ENCODE measurements around the gene POU2F3.

Gene POU2F3

GRCh38 chr11:120236169-120237107 is 3.5 kb upstream of the POU2F3 start:
- TF ChIP-seq BCL11A (tag by site-specific recombination; IDR thresholded peaks at IDR 0.05; ENCODE audit: low read depth) (no peak), ZNF513 (tag by site-specific recombination; IDR thresholded peaks at IDR 0.05) (no peak), ZNF514 (tag by site-specific recombination; IDR thresholded peaks at IDR 0.05) (no peak), MYNN (tag by site-specific recombination; IDR thresholded peaks at IDR 0.05; ENCODE audit: borderline replicate concordance) (no peak), BCL11B (tag by site-specific recombination; IDR thresholded peaks at IDR 0.05; ENCODE audit: low read depth) (no peak), GLI2 (tag by site-specific recombination; IDR thresholded peaks at IDR 0.05; ENCODE audit: borderline replicate concordance, low read depth) (no peak), ZNF433 (tag by site-specific recombination; IDR thresholded peaks at IDR 0.05; ENCODE audit: low read depth) (no peak), KLF1 (tag by site-specific recombination; IDR thresholded peaks at IDR 0.05) (no peak), SCRT1 (tag by site-specific recombination; IDR thresholded peaks at IDR 0.05; ENCODE audit: borderline replicate concordance) (no peak), ZIC2 (tag by site-specific recombination; IDR thresholded peaks at IDR 0.05) (no peak), ZNF560 (tag by site-specific recombination; IDR thresholded peaks at IDR 0.05; ENCODE audit: borderline replicate concordance) (no peak), ZNF830 (tag by site-specific recombination; IDR thresholded peaks at IDR 0.05; ENCODE audit: low read depth) (no peak), ZNF645 (tag by site-specific recombination; IDR thresholded peaks at IDR 0.05) (no peak), SALL2 (tag by site-specific recombination; IDR thresholded peaks at IDR 0.05; ENCODE audit: borderline replicate concordance) (no peak), OSR2 (tag by site-specific recombination; IDR thresholded peaks at IDR 0.05) (no peak)
- TF ChIP-seq, protein P1, sequence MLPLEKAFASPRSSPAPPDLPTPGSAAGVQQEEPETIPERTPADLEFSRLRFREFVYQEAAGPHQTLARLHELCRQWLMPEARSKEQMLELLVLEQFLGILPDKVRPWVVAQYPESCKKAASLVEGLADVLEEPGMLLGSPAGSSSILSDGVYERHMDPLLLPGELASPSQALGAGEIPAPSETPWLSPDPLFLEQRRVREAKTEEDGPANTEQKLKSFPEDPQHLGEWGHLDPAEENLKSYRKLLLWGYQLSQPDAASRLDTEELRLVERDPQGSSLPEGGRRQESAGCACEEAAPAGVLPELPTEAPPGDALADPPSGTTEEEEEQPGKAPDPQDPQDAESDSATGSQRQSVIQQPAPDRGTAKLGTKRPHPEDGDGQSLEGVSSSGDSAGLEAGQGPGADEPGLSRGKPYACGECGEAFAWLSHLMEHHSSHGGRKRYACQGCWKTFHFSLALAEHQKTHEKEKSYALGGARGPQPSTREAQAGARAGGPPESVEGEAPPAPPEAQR (tag by site-specific recombination; IDR thresholded peaks at IDR 0.05): no peak
- no peaks in the 10 kb centered on the region for H3K9me3 ChIP-seq (ENCODE audit: control insufficient read depth, insufficient read depth, low read depth, low read length)
- H3K4me1 ChIP-seq (ENCODE audit: control insufficient read depth, insufficient read depth, low read length): no peaks in the 10 kb centered on the region
- ChIA-PET CTCF (interaction anchor here (0.6 to 10.4 kb wide), 16 partner anchors 9 to 447 kb away, joined by 3 to 349 read pairs (median 5); partner anchors contain the start of gene TLCD5), POLR2A (no interaction called here)
- no peak overlapping the region for H3K4me3 ChIP-seq (ENCODE audit: low read depth, low read length)
- no peak overlapping the region for H3K27ac ChIP-seq (ENCODE audit: extremely low read depth, low read depth, low read length)
- H3K36me3 ChIP-seq (ENCODE audit: control insufficient read depth in 2 of 2, insufficient read depth in 1 of 2, low read length in 2 of 2): no peaks in the 10 kb centered on the region

DNA sequence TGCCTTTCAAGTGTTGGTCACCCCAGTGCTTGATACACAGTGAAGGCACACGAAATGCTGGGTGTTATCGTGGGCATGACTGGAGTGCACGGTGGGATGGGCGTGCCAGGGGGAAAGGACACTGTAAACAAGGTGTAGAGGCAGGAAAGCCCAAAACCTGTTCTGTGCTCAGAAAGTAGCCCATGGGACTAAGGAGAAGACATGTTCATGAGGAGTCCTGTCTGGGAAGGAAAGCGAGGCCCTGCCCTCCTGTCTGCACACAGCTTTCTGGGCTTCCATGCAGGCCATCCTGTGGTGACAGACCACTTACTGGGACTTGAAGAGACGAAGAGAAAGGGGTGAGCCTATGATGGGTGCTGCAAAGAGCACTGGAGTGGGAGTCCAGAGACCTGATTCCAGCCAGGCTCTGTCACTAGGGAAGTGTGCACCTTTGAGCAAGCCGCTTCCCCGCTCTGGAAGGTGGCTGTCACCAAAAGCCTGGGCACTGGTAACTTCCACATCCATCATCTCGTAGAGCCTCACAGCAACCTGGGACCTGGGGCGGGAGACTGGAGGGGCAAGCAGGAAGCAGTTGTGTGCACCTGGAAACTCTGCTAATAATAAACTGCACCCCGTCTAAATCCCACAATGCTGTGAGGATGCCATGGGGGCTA is 846 bp upstream of the POU2F3 start:
- no peak overlapping the region for H3K27ac ChIP-seq (ENCODE audit: extremely low read depth, low read depth, low read length)
- H3K4me1 ChIP-seq (ENCODE audit: control insufficient read depth, insufficient read depth, low read length): no peaks in the 10 kb centered on the region
- H3K9me3 ChIP-seq (ENCODE audit: control insufficient read depth, insufficient read depth, low read depth, low read length): no peaks in the 10 kb centered on the region
- ChIA-PET CTCF (interaction anchor here (0.7 to 2.2 kb wide), 6 partner anchors 31 to 557 kb away, joined by 3 to 25 read pairs (median 4); no protein-coding TSS in a partner anchor), POLR2A (no interaction called here)
- no peak overlapping the region for H3K4me3 ChIP-seq (ENCODE audit: low read depth, low read length)
- no peaks in the 10 kb centered on the region for H3K36me3 ChIP-seq (ENCODE audit: control insufficient read depth in 2 of 2, insufficient read depth in 1 of 2, low read length in 2 of 2)
- no peak for TF ChIP-seq ZNF548 (tag by site-specific recombination; IDR thresholded peaks at IDR 0.05)
- no peak for TF ChIP-seq TCF7L2 (IDR thresholded peaks at IDR 0.05; ENCODE audit: borderline replicate concordance, low read depth, low read length)
- TF ChIP-seq ZNF76 (tag by site-specific recombination; IDR thresholded peaks at IDR 0.05; ENCODE audit: borderline replicate concordance, low read depth): no peak
- no peak for TF ChIP-seq ZNF433 (tag by site-specific recombination; IDR thresholded peaks at IDR 0.05; ENCODE audit: low read depth)
- no peak for TF ChIP-seq ZNF510 (tag by site-specific recombination; IDR thresholded peaks at IDR 0.05; ENCODE audit: insufficient replicate concordance)
- TF ChIP-seq ZNF24 (tag by site-specific recombination; IDR thresholded peaks at IDR 0.05): no peak
- TF ChIP-seq, protein P2, sequence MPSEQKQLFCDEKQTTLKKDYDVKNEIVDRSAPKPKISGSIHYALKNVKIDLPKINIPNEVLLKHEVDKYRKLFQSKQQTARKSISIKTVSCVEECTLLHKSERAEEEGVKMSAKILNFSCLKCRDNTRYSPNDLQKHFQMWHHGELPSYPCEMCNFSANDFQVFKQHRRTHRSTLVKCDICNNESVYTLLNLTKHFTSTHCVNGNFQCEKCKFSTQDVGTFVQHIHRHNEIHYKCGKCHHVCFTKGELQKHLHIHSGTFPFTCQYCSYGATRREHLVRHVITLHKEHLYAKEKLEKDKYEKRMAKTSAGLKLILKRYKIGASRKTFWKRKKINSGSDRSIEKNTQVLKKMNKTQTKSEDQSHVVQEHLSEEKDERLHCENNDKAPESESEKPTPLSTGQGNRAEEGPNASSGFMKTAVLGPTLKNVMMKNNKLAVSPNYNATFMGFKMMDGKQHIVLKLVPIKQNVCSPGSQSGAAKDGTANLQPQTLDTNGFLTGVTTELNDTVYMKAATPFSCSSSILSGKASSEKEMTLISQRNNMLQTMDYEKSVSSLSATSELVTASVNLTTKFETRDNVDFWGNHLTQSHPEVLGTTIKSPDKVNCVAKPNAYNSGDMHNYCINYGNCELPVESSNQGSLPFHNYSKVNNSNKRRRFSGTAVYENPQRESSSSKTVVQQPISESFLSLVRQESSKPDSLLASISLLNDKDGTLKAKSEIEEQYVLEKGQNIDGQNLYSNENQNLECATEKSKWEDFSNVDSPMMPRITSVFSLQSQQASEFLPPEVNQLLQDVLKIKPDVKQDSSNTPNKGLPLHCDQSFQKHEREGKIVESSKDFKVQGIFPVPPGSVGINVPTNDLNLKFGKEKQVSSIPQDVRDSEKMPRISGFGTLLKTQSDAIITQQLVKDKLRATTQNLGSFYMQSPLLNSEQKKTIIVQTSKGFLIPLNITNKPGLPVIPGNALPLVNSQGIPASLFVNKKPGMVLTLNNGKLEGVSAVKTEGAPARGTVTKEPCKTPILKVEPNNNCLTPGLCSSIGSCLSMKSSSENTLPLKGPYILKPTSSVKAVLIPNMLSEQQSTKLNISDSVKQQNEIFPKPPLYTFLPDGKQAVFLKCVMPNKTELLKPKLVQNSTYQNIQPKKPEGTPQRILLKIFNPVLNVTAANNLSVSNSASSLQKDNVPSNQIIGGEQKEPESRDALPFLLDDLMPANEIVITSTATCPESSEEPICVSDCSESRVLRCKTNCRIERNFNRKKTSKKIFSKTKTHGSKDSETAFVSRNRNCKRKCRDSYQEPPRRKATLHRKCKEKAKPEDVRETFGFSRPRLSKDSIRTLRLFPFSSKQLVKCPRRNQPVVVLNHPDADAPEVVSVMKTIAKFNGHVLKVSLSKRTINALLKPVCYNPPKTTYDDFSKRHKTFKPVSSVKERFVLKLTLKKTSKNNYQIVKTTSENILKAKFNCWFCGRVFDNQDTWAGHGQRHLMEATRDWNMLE (tag by site-specific recombination; conservative IDR thresholded peaks at IDR 0.05; ENCODE audit: low read depth): no peak
